ENCODE data around the gene DPF3.
"Not testable (repeated sequence)": the region's sequence is repeated elsewhere in the genome, so short reads cannot be mapped to it uniquely, and the experiment has no call there.

DPF3 gene

GRCh38 chr14:72878746-72879145, 15.2 kb downstream of the DPF3 start:
- DNase-seq = no peak

- DNase-seq = no peak
Observed at GRCh38 chr14:72876710-72877063, 17.2 kb downstream of the DPF3 start.

- DNase-seq = no peak
Observed at GRCh38 chr14:72876005-72876709, 17.7 kb downstream of the DPF3 start.

GRCh38 chr14:72870878-72871277, 23.0 kb downstream of the DPF3 start:
- not testable (repeated sequence) for DNase-seq

GRCh38 chr14:72869407-72870329, 24.2 kb downstream of the DPF3 start:
- no peak for DNase-seq

GRCh38 chr14:72868500-72868899, 25.4 kb downstream of the DPF3 start:
- DNase-seq = no peak

- no peak for DNase-seq
Observed at GRCh38 chr14:72864712-72865365, 29.1 kb downstream of the DPF3 start.

GRCh38 chr14:72863216-72864006, 30.5 kb downstream of the DPF3 start:
- no peak for DNase-seq

- DNase-seq = no peak
Observed at GRCh38 chr14:72856530-72857266, 37.2 kb downstream of the DPF3 start.

GRCh38 chr14:72855913-72856312, 38.0 kb downstream of the DPF3 start:
- DNase-seq = no peak

GRCh38 chr14:72852194-72852593, 41.7 kb downstream of the DPF3 start:
- DNase-seq = no peak

GRCh38 chr14:72851635-72852034, 42.3 kb downstream of the DPF3 start:
- DNase-seq = no peak

- no peak for DNase-seq
Observed at GRCh38 chr14:72850360-72850759, 43.5 kb downstream of the DPF3 start.

- DNase-seq = no peak
Observed at GRCh38 chr14:72849222-72849621, 44.7 kb downstream of the DPF3 start.

GRCh38 chr14:72847721-72848120, 46.2 kb downstream of the DPF3 start:
- no peak for DNase-seq

GRCh38 chr14:72845683-72846082, 48.2 kb downstream of the DPF3 start:
- no peak for DNase-seq

- DNase-seq = no peak
Observed at GRCh38 chr14:72845196-72845595, 48.7 kb downstream of the DPF3 start.

GRCh38 chr14:72844524-72844923, 49.4 kb downstream of the DPF3 start:
- DNase-seq = no peak

GRCh38 chr14:72839753-72840607, 53.9 kb downstream of the DPF3 start:
- no peak for DNase-seq

- DNase-seq = no peak
Observed at GRCh38 chr14:72839351-72839750, 54.5 kb downstream of the DPF3 start.

- no peak for DNase-seq
Observed at GRCh38 chr14:72836085-72836484, 57.8 kb downstream of the DPF3 start.

Measured in activated gamma-delta T cell treated with Interleukin-2 at 50 U/mL for 16 hours (primary cell).